Hepatocyte (in vitro differentiated cells): Measurements from ENCODE around the gene UGGT2. TPM values are rescaled to one million over a fixed set of nuclear protein-coding genes. Genes with fewer than 3 reads are reported as not detected.

Source experiments
- DNase-seq: peaks from one replicate; pipeline ENCODE4 v3.0.0-alpha.2; 2016; ENCODE audit warnings: low spot score
- H2AFZ ChIP-seq: fragments of 200-600 bp; sonication (generic); 2 replicates; pipeline ENCODE4 v1.6.0; 2016; ENCODE audit warnings: antibody characterized with exemption, mild to moderate bottlenecking
- H3K27ac ChIP-seq: fragments of 200-600 bp; sonication (generic); 2 replicates; pipeline ENCODE4 v1.5.1; 2016; ENCODE audit warnings: mild to moderate bottlenecking
- H3K27me3 ChIP-seq: fragments of 200-600 bp; sonication (generic); 2 replicates; pipeline ENCODE4 v1.6.1; 2016
- H3K36me3 ChIP-seq: fragments of 200-600 bp; sonication (generic); replicated peaks from 2 replicates; pipeline ENCODE4 v1.5.1; 2016; ENCODE audit warnings: low read depth; ENCODE audit not compliant: insufficient read depth
- H3K4me1 ChIP-seq: fragments of 200-600 bp; sonication (generic); 2 replicates; pipeline ENCODE4 v1.5.1; 2016; ENCODE audit warnings: mild to moderate bottlenecking, moderate library complexity; ENCODE audit not compliant: insufficient read depth
- H3K4me2 ChIP-seq: fragments of 200-600 bp; sonication (generic); 2 replicates; pipeline ENCODE4 v1.6.0; 2016
- H3K4me3 ChIP-seq: fragments of 200-600 bp; sonication (generic); 2 replicates; pipeline ENCODE4 v1.5.1; 2016; ENCODE audit warnings: mild to moderate bottlenecking
- H3K79me2 ChIP-seq: fragments of 200-600 bp; sonication (generic); 2 replicates; pipeline ENCODE4 v1.6.0; 2017; ENCODE audit warnings: mild to moderate bottlenecking
- H3K9me2 ChIP-seq: fragments of 200-600 bp; sonication (generic); replicated peaks from 2 replicates; pipeline ENCODE4 v1.6.0; 2017; ENCODE audit warnings: mild to moderate bottlenecking; ENCODE audit not compliant: insufficient read depth
- H3K9me3 ChIP-seq: fragments of 200-600 bp; sonication (generic); 2 replicates; pipeline ENCODE4 v1.5.1; 2016; ENCODE audit warnings: low read depth, mild to moderate bottlenecking
- H4K20me1 ChIP-seq: fragments of 200-600 bp; sonication (generic); 2 replicates; pipeline ENCODE4 v1.6.0; 2016; ENCODE audit warnings: mild to moderate bottlenecking; ENCODE audit not compliant: insufficient read depth, poor library complexity, severe bottlenecking
- EZH2 ChIP-seq: fragments of 200-600 bp; sonication (generic); IDR thresholded peaks from 2 replicates; pipeline ENCODE4 v1.6.1; 2016; ENCODE audit warnings: antibody characterized with exemption, mild to moderate bottlenecking, borderline replicate concordance
- EZH2phosphoT487 ChIP-seq: fragments of 200-600 bp; sonication (generic); IDR thresholded peaks from one replicate; pipeline ENCODE4 v1.6.1; 2018; ENCODE audit warnings: antibody characterized with exemption, mild to moderate bottlenecking, low read depth, moderate library complexity; ENCODE audit not compliant: unreplicated experiment, severe bottlenecking
- WGBS: methylation state at CpG from one replicate; pipeline ENCODE4 v1.1.6; 2016; ENCODE audit warnings: low lambda C conversion rate; ENCODE audit errors: missing lambda C conversion rate; 5-methylcytosine and 5-hydroxymethylcytosine counted together
- polyA plus RNA-seq: library from polyadenylated mRNA; unstranded; fragments of >200 nt; fragmentation: Nextera tagmentation; extraction: Ambion mirVana; gene quantifications from 2 replicates; pipeline ENCODE4 v1.2.1, GENCODE V29; 2016
- small RNA-seq: library from RNA; depleted of rRNA; stranded (forward); fragments of <200 nt; gene quantifications from one replicate; pipeline ENCODE3, GENCODE V24; 2014
- total RNA-seq: library from RNA; depleted of rRNA; stranded (reverse); fragments of >200 nt; gene quantifications from 2 replicates; pipeline ENCODE4 v1.2.3, GENCODE V29; 2014
- TF ChIP-seq, protein P1 (sequence below): fragments of 200-600 bp; sonication (generic); IDR thresholded peaks from 2 replicates; pipeline ENCODE4 v1.5.1; 2016; ENCODE audit warnings: antibody characterized with exemption, mild to moderate bottlenecking; ENCODE audit not compliant: poor library complexity

The UGGT2 gene
- total and polyA plus RNA-seq, 2 experiments from 2014 or later: 23.6 to 60.3 TPM

DNA sequence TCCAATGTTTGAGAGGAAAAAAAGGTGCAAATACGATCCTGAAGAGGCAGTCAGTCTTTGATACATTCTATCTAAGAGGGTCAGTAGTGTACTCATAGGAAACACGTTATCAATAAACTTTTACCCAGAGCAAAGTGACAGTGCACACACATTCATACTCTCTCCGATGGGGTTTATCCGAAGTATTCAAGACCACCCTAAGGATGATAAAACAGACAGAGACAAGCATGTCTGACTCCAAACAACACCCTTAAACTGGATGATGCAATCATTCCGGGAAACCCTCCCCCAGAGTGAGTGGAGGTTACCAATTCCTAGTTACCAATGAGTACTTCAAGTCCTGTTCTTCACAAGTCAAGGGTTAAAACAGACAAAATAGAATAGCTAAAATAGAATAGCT is 297.1 kb downstream of the UGGT2 start:
- H3K4me3 ChIP-seq: no peak overlapping the region
- no peak overlapping the region for H3K4me2 ChIP-seq
- WGBS: 81% methylated on average over 5 of the region's 5 CpGs
- no peak overlapping the region for H2AFZ ChIP-seq
- DNase-seq: no peak
- no peak overlapping the region for H3K27ac ChIP-seq
- H3K4me1 ChIP-seq: no peaks in the 10 kb centered on the region
- no peaks in the 10 kb centered on the region for H3K36me3 ChIP-seq
- no peaks in the 10 kb centered on the region for H4K20me1 ChIP-seq
- no peaks in the 10 kb centered on the region for H3K9me2 ChIP-seq
- TF ChIP-seq EZH2 (no peak), EZH2phosphoT487 (no peak)
- TF ChIP-seq, protein P1, sequence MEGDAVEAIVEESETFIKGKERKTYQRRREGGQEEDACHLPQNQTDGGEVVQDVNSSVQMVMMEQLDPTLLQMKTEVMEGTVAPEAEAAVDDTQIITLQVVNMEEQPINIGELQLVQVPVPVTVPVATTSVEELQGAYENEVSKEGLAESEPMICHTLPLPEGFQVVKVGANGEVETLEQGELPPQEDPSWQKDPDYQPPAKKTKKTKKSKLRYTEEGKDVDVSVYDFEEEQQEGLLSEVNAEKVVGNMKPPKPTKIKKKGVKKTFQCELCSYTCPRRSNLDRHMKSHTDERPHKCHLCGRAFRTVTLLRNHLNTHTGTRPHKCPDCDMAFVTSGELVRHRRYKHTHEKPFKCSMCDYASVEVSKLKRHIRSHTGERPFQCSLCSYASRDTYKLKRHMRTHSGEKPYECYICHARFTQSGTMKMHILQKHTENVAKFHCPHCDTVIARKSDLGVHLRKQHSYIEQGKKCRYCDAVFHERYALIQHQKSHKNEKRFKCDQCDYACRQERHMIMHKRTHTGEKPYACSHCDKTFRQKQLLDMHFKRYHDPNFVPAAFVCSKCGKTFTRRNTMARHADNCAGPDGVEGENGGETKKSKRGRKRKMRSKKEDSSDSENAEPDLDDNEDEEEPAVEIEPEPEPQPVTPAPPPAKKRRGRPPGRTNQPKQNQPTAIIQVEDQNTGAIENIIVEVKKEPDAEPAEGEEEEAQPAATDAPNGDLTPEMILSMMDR: no peak
- H3K27me3 ChIP-seq: no peaks in the 10 kb centered on the region
- H3K9me3 ChIP-seq: no peaks in the 10 kb centered on the region
- H3K79me2 ChIP-seq: peaks cover 29% of the 10 kb centered on the region

DNA sequence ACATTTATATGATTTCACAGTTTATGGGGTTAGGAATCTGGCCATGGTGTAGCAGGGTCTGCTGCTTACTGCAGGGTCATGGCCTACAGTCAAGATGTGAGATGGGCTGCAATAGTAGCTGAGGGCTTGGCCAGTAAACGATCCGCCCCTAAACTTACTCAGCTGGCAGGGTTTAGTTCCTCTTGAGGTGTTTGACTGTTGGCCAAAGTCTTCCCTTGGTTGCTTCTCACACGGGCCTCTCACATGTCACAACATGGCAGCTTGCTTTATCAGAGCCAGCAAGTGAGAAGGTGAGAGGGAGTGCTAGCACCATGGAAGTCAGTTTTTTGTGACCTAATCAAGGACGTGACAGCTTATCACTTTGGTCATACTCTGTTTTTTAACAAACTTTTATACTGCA is 299.1 kb downstream of the UGGT2 start:
- TF ChIP-seq EZH2 (no peak), EZH2phosphoT487 (no peak)
- TF ChIP-seq, protein P1: no peak

DNA sequence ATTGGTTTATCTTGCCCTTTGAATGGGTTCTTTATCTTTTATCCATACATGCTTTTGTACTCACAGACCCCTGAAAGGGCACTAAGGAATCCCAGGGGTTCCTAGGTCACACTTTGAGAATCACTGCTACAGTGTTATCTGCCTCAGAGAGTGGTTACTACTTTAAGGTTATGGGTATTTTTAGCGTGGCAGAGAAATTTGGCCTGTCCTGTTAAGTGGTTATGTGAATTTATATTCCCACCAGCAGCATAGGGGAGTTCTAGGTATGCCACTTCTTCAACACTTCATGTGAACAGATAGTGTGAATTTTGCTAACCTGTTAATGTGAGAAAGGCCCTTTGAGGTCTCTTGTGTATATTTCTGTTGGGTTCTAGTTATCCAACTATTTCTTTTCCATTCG is 300.5 kb downstream of the UGGT2 start:
- H2AFZ ChIP-seq: no peak overlapping the region

More for the DNA sequence above, 299.1 kb downstream of the UGGT2 start:
- H3K4me1 ChIP-seq: no peaks in the 10 kb centered on the region
- H3K27me3 ChIP-seq: no peaks in the 10 kb centered on the region
- no peak overlapping the region for H2AFZ ChIP-seq
- no peak for DNase-seq
- no peaks in the 10 kb centered on the region for H4K20me1 ChIP-seq
- H3K9me2 ChIP-seq: no peaks in the 10 kb centered on the region
- no peak overlapping the region for H3K27ac ChIP-seq
- H3K4me3 ChIP-seq: no peak overlapping the region
- no peaks in the 10 kb centered on the region for H3K9me3 ChIP-seq
- peaks cover 37% of the 10 kb centered on the region for H3K79me2 ChIP-seq
- no peak overlapping the region for H3K4me2 ChIP-seq
- H3K36me3 ChIP-seq: no peaks in the 10 kb centered on the region
- WGBS: 100% methylated on average over 4 of the region's 4 CpGs

More for the DNA sequence above, 300.5 kb downstream of the UGGT2 start:
- Histone ChIP-seq H3K9me2 (no peaks in the 10 kb centered on the region), H3K4me3 (no peak overlapping the region), H4K20me1 (no peaks in the 10 kb centered on the region), H3K27ac (no peak overlapping the region), H3K79me2 (peaks cover 50% of the 10 kb centered on the region), H3K36me3 (no peaks in the 10 kb centered on the region), H3K9me3 (no peaks in the 10 kb centered on the region), H3K4me2 (no peak overlapping the region), H3K27me3 (no peaks in the 10 kb centered on the region), H3K4me1 (no peaks in the 10 kb centered on the region)
- 86% methylated on average over 2 of the region's 2 CpGs for WGBS
- no peak for TF ChIP-seq EZH2
- TF ChIP-seq, protein P1: no peak
- TF ChIP-seq EZH2phosphoT487: no peak
- no peak for DNase-seq

Small RNA genes lying within 50 kb of the gene (small RNA-seq; reads per million reads assigned to genes)
- not detected for gene HMGN1P24

Other genes with a start within 250 kb of the UGGT2 start
- gene HS6ST3, start 36.7 kb upstream of the UGGT2 start, total RNA-seq: 2.2 and 2.4 TPM in 2 replicates
- 1.7 and 2.7 TPM in 2 replicates for gene HS6ST3, start 36.7 kb upstream of the UGGT2 start, polyA plus RNA-seq